OCI-LY3 (cell line): Measurements from ENCODE around the gene CD200.

ENCODE experiments used
- H2AFZ ChIP-seq: fragments of 200-600, 300-600 bp; shearing (Covaris generic); 2 replicates; pipeline ENCODE4 v1.6.0; 2014; ENCODE audit warnings: antibody characterized with exemption, low read depth, low read length
- H3K27ac ChIP-seq: fragments of 200-600, 300-600 bp; sonication (generic); 2 replicates; pipeline ENCODE4 v1.5.1; 2014; ENCODE audit warnings: mild to moderate bottlenecking, low read length, moderate library complexity, mixed read lengths
- H3K27me3 ChIP-seq: fragments of 200-600, 300-600 bp; sonication (generic); 2 replicates; pipeline ENCODE4 v1.6.1; 2014; ENCODE audit warnings: low read depth, low read length, mixed read lengths
- H3K36me3 ChIP-seq: fragments of 200-600, 300-600 bp; sonication (generic); replicated peaks from 2 replicates; pipeline ENCODE3; 2014; ENCODE audit warnings: low read depth, low read length, mixed read lengths
- H3K4me1 ChIP-seq: fragments of 300-600, 200-600 bp; sonication (generic); 2 replicates; pipeline ENCODE4 v1.6.1; 2014; ENCODE audit warnings: low read length, mixed read lengths
- H3K4me2 ChIP-seq: fragments of 200-600, 300-600 bp; sonication (generic); 2 replicates; pipeline ENCODE4 v1.6.1; 2014; ENCODE audit warnings: low read length, mixed read lengths
- H3K4me3 ChIP-seq: fragments of 300-600, 200-600 bp; sonication (generic); 2 replicates; pipeline ENCODE4 v1.5.1; 2014; ENCODE audit warnings: antibody characterized with exemption, mild to moderate bottlenecking, low read length, moderate library complexity
- H3K79me2 ChIP-seq: fragments of 300-600, 200-600 bp; shearing (Covaris generic); 2 replicates; pipeline ENCODE4 v1.6.1; 2014; ENCODE audit warnings: mild to moderate bottlenecking, low read length, mixed read lengths
- H3K9ac ChIP-seq: fragments of 300-600, 200-600 bp; shearing (Covaris generic); 2 replicates; pipeline ENCODE4 v1.6.0; 2014; ENCODE audit warnings: mild to moderate bottlenecking, low read length, moderate library complexity
- H3K9me3 ChIP-seq: fragments of 200-600, 300-600 bp; shearing (Covaris generic); 2 replicates; pipeline ENCODE4 v1.6.1; 2014; ENCODE audit warnings: low read length, mixed read lengths; ENCODE audit not compliant: insufficient read depth
- H4K20me1 ChIP-seq: fragments of 200-600, 300-600 bp; sonication (generic); 2 replicates; pipeline ENCODE4 v1.6.1; 2016; ENCODE audit warnings: low read length, mixed read lengths; ENCODE audit not compliant: insufficient read depth
- CTCF ChIP-seq: fragments of 200-600, 300-600 bp; sonication (generic); IDR thresholded peaks from 2 replicates; pipeline ENCODE4 v1.5.1; 2014; ENCODE audit warnings: antibody characterized with exemption, low read length, low read depth
- EZH2phosphoT487 ChIP-seq: fragments of 200-600 bp; shearing (Covaris generic); IDR thresholded peaks from 2 replicates; pipeline ENCODE4 v1.6.1; 2018; ENCODE audit warnings: antibody characterized with exemption, mixed run types, low read depth

Gene CD200

DNA sequence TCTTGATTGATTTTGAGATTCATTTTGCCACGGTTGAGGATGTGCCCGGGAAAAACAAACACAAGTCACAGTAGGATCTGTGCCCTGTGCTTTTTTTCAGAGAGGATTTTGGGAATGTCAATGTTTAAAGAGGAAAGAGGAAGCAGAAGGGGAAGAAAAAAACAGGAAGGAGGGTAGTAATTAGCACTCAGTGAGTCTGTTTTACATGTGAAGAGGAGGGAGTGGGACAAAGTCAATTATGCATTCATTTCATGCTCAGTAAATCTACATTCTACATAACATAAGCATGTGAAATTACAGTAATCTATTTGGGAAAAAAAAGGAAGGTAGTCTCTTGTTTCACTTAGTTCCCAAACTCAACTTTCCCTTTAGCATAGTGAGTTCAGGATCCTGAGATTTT is 18.3 kb upstream of the CD200 start:
- no peaks in the 10 kb centered on the region for H3K79me2 ChIP-seq
- TF ChIP-seq CTCF, result no peak
- TF ChIP-seq EZH2phosphoT487, result no peak

DNA sequence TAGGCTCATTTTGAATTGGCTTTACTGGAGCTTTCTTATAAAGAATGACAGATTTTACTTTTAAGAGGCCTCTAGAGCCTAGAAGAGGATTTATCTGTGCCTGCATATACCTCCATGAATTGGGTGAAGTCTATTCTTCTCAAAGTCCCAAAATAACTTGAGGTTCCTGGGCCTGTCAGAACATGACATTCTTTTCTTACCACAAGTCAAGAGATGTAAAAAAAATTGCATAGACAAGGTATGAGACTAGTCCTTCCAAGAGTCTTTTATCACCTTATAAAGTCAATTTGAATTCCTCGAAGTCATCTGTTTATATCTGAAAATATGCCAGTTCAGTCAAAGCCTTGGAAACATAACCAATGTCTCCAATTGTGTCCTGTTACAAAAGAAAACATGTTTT is 17.2 kb upstream of the CD200 start:
- peaks cover 8% of the 10 kb centered on the region; the same call in 1 of the 2 replicates for H3K9me3 ChIP-seq
- H3K4me3 ChIP-seq, result no peak overlapping the region
- H2AFZ ChIP-seq, result no peak overlapping the region
- no peak overlapping the region for H3K27ac ChIP-seq
- H3K9ac ChIP-seq, result no peak overlapping the region
- TF ChIP-seq EZH2phosphoT487 (no peak), CTCF (no peak)
- H3K36me3 ChIP-seq, result peaks cover 3% of the 10 kb centered on the region
- no peaks in the 10 kb centered on the region for H3K4me1 ChIP-seq
- H4K20me1 ChIP-seq, result no peaks in the 10 kb centered on the region
- H3K27me3 ChIP-seq, result no peaks in the 10 kb centered on the region
- H3K4me2 ChIP-seq, result no peak overlapping the region
- H3K79me2 ChIP-seq, result no peaks in the 10 kb centered on the region

More for the DNA sequence above, 18.3 kb upstream of the CD200 start:
- no peak overlapping the region for H3K9ac ChIP-seq
- no peak overlapping the region for H3K4me2 ChIP-seq
- H3K27ac ChIP-seq, result no peak overlapping the region
- no peaks in the 10 kb centered on the region for H3K4me1 ChIP-seq
- H3K36me3 ChIP-seq, result peaks cover 3% of the 10 kb centered on the region
- no peaks in the 10 kb centered on the region for H4K20me1 ChIP-seq
- no peaks in the 10 kb centered on the region for H3K27me3 ChIP-seq
- H2AFZ ChIP-seq, result no peak overlapping the region
- H3K4me3 ChIP-seq, result no peak overlapping the region
- H3K9me3 ChIP-seq, result peaks cover 8% of the 10 kb centered on the region; the same call in 1 of the 2 replicates

GRCh38 chr3:112319516-112320276 is 13.3 kb upstream of the CD200 start:
- peaks cover 3% of the 10 kb centered on the region for H3K36me3 ChIP-seq
- no peak overlapping the region for H2AFZ ChIP-seq
- peaks cover 8% of the 10 kb centered on the region; the same call in 1 of the 2 replicates for H3K9me3 ChIP-seq
- no peaks in the 10 kb centered on the region for H4K20me1 ChIP-seq
- H3K4me1 ChIP-seq, result no peaks in the 10 kb centered on the region
- no peak for TF ChIP-seq EZH2phosphoT487
- TF ChIP-seq CTCF, result no peak
- H3K4me3 ChIP-seq, result no peak overlapping the region
- no peaks in the 10 kb centered on the region for H3K27me3 ChIP-seq
- no peak overlapping the region for H3K9ac ChIP-seq
- no peak overlapping the region for H3K4me2 ChIP-seq
- H3K27ac ChIP-seq, result no peak overlapping the region
- no peaks in the 10 kb centered on the region for H3K79me2 ChIP-seq

DNA sequence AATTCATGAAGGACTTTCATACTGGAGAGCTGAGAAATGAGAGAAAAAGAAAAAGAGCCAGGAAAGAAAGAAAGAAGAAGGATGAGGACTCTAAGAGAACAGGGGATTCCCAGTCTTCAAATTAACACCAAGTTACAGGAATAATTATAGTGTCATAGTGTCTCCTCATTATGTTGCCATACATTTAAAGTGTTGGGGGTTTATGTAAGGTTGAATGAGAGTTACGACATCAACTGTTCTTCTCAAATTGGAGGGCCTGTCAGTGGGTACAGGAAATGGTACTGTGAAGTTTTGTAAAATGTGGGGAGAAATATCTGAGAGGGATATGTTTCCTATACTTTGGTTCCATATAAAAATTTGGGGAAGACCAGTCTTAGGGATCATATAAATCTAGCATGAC is 12.3 kb upstream of the CD200 start:
- no peak overlapping the region for H3K27ac ChIP-seq
- H3K4me2 ChIP-seq, result no peak overlapping the region
- H3K9me3 ChIP-seq, result peaks cover 6% of the 10 kb centered on the region; the same call in 1 of the 2 replicates
- H3K36me3 ChIP-seq, result peaks cover 3% of the 10 kb centered on the region
- no peak for TF ChIP-seq EZH2phosphoT487
- TF ChIP-seq CTCF, result no peak
- H3K27me3 ChIP-seq, result no peaks in the 10 kb centered on the region
- no peak overlapping the region for H2AFZ ChIP-seq
- no peaks in the 10 kb centered on the region for H4K20me1 ChIP-seq
- H3K4me3 ChIP-seq, result no peak overlapping the region
- no peaks in the 10 kb centered on the region for H3K79me2 ChIP-seq
- H3K4me1 ChIP-seq, result no peaks in the 10 kb centered on the region
- no peak overlapping the region for H3K9ac ChIP-seq
